SK-N-DZ (cell line): Measurements from ENCODE around the gene TSPAN9.
A peak's percentile ranks its signal among the peaks of the same experiment; 100 is the strongest.

Experiments
- DNase-seq: peaks from one replicate; pipeline ENCODE4 v3.0.0-alpha.2; 2015; ENCODE audit warnings: low spot score

Gene TSPAN9

DNA sequence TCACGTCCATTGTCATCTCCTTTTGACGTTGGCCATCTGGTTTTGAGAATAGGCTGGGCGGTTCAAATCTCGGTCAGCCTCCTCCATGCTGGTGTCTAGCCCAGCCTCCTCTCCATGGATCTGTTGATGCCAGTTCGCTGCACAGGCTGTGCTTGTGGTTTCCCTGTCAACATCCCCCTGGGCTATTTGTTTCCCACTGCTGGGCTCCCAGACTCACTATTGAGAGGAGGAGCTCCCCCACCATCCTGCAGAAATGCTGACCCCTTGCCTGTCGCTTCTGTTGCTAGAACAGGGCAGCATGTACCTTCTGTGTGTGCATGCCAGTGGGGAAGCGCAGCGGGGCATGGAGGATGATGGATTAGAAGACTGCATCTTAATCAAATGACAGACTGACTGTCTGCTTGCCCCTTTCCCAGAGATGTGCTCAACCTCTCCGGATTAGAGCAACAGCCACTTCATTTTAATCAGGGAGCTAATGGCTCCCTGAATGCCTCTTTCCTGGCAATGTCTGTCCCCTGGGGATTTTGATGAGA lies 170.5 kb downstream of the TSPAN9 start:
- peak; percentile 92 for DNase-seq

GRCh38 chr12:3249081-3249800 lies 172.1 kb downstream of the TSPAN9 start:
- DNase-seq, result no peak

GRCh38 chr12:3250034-3250433 lies 172.9 kb downstream of the TSPAN9 start:
- DNase-seq, result no peak

GRCh38 chr12:3250576-3250975 lies 173.4 kb downstream of the TSPAN9 start:
- no peak for DNase-seq

DNA sequence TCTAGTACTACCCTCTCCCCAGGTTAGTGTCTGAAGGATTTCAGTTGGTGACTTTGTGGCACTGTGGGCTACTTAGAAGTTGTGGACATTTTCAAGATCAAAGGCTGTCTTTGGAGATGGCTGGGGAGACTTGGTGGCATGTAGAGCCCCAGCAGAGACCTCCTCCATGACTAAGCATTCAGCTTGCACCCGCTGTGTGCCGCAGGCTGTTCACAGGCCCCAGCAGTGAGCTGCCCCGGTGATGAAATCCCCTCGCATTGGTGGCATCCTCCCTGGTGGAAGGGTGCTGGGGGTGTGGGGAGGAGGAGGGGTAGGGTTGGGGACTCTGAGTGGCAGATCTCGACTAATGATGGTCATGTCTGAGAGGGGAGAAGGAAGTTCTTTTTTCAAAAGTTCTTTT lies 173.9 kb downstream of the TSPAN9 start:
- DNase-seq, result no peak

- no peak for DNase-seq
These were observed 174.5 kb downstream of the TSPAN9 start for GRCh38 chr12:3251691-3252090.

DNA sequence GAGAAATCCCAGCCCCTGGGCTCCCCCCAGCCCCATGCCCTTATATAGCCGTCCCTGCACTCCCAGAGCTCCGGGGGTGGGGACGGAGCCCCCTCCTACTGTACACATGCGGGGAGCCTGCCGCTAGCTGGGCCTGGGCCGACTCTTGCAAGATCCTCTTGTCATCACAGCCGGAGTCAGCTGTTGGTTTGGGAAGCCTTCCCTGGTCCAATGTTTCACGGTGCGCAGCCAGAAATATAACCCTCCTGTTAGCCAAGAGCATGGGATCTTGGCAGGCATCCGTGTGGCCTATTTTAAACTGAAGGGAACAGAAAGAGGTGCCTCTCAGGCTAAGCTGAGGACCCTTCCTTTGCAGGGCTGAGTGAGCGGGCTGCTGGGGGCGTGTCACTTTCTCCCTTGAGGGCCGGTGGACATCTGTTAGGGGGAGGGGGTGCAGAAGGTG lies 175.3 kb downstream of the TSPAN9 start:
- DNase-seq, result no peak

GRCh38 chr12:3253682-3254275 lies 176.6 kb downstream of the TSPAN9 start:
- no peak for DNase-seq

GRCh38 chr12:3255057-3255456 lies 177.9 kb downstream of the TSPAN9 start:
- no peak for DNase-seq

GRCh38 chr12:3256103-3256631 lies 179.0 kb downstream of the TSPAN9 start:
- no peak for DNase-seq

GRCh38 chr12:3257411-3257810 lies 180.2 kb downstream of the TSPAN9 start:
- no peak for DNase-seq

DNA sequence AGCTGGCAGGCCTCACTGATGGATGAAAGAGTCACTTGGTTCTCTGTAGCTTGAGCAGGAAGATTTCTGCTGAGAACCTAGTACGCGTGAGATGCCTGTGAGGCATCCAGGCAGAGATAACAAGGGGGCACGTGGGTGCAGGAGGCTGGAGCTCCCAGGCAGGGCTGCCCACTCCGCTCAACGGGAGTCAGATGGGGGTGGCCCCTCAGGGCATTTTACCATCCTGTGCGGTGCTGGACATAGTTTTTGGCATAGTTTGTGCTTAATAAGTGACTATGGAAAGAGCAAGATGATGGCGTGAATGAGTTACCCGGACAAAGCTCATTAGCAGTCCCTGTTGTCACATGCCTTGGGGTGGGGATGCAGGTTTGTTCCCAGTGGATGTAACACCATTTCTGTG lies 182.8 kb downstream of the TSPAN9 start:
- no peak for DNase-seq

DNA sequence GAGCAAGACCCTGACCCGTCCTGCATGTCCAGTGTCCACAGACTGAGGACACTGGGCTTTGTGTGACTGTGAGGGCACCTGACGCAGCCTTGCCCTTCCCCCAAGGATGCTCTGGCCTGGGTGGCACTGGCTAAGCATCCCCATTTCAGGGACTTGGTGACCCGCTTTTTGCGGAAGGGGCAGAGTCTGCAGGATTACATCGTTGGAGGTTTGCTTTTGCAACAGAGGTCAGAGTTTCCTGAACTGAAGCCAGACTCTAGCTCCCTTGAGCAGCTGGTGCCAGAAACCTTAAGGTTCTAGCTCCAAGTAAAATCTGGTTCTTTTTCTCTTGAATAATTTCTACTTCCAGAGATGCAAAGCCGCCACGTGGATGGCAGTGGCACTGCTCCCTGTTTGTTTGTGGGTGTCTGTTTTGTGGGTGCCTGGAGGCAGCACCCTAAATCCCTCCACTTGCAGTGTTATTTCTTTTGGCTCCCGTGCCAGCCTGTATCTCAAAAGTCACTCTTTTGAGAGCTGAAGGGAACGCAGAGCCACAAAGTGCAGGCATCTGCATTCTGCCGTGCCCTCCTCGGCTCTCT lies 184.7 kb downstream of the TSPAN9 start:
- DNase-seq, result no peak

- no peak for DNase-seq
These were observed 185.3 kb downstream of the TSPAN9 start for GRCh38 chr12:3262470-3262869.

DNA sequence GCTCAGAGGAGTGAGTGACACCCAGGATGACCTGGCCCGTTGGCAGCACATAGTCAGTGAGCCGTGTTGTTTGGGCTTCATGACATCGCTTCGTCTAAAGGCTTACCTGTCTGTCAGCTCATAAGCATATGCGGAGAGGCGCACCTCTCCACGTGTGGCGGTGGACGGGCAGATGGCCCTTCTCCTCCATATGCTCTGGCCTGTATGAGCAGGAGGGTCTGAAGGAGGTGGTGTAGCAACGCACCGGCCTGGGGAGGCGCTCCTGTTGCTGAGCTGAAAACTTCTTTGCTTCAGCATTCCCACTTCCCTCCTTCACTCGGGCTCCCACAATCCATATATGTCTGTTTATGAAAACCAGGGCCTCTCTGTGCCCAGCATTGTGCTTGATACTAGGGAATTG lies 186.1 kb downstream of the TSPAN9 start:
- DNase-seq, result no peak

DNA sequence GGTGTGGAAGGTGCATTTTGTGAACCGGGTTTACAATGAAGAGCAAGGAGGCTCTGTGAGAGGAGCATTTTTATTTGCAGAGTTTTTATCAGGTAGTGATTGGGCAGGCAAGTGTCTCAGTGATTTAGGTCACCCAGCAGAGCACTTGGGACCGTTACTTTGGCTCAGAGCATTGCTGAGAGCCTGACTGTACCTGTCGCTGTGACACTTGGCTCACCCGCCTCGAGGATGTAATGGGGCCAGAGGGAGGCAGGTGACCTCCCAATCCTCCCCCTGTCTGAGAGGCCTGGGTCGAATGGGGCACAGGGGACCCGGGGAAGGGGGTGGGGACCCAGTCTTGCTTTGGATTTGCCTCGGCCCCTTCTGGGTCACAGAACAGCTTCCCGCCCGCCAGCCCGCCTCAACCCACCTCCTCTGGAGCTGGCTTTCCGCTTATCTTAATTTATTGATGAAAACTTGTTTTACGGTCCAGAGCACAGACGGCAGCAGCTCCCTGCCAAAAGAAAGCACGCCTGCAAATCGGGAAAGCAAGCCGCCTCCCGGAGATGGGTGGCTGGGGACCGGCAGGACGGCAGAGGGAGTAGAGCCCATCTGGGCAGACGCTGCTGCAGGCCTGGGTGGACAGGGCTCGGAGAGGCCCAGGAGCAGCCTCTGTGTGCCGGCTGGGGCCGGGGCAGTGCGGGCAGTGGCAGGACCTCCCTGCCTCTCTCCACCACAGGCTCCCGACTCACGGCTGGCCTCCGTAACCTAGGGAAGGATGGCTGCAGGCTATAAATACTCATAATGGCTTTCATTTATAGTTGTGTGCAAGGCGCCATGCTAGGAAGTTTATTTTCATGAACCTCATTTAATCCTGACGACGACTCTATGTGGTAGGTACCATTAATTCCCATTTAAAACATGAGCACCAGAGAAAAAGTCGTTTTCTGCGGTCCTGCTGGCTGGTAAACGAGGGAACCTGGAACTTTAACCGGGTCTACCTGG lies 187.1 kb downstream of the TSPAN9 start:
- DNase-seq, result peak; percentile 68

DNA sequence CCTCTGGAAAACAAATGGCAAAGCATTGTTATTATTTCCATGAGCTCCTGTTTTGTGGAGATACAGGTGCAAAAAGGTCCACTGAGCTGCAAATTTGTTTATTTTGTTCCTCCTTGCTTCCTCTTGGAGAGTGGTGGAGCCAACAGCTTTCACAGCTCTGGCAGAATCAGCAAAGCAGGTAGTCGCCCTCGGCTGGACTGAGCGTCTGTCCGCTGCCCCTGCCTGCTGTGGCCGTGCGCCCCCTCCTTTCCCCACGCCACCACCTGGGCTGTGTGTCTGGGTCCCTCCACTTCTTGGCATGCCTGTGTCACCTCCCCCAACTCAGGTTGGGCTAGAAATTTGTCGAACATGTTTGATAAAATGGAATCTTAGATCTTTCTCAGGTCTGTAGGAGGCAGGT lies 188.2 kb downstream of the TSPAN9 start:
- DNase-seq, result no peak

DNA sequence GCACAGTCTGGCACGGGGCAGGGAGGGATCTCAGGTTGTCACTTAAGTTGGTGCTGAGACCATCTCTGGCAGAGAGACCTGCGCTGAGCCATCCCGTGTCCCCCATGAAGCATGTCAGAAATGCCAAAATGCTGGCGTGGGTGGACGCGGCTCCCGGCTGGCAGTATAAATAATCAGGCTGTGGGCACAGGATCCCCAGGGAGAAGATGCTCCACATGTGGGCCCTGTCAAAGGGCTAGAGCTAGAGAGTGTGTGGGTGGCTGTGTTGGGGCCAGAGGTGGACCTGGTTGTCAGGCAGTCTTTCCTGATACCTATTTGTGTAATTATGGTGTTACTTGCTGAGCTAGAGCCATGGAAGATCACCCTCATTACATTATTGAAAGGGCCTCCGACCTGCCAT lies 189.5 kb downstream of the TSPAN9 start:
- no peak for DNase-seq

GRCh38 chr12:3267690-3268089 lies 190.5 kb downstream of the TSPAN9 start:
- no peak for DNase-seq

DNA sequence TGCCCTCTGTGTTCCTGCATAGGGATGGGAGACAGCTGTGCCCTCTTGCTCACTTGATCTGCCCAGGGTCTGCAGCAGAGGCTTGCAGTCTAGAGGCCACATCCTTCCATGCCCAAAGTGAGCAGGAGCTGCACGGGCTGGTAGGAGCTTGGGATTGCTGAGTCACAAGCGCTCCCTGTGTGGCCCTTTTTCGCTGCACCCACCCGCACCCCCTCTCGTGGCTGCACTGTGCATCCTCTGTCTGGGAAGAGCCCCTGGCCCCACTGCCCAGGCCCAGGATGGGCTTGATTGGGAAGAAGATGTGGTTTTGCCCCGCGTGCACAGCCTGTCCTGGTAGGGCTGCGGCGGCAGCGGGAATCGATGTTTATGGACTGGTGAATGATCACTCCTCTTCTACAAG lies 192.4 kb downstream of the TSPAN9 start:
- DNase-seq, result no peak

- no peak for DNase-seq
These were observed 194.0 kb downstream of the TSPAN9 start for GRCh38 chr12:3271146-3271545.
